HUES6 (cell line): ENCODE results near the gene MIEN1.
A peak's percentile ranks its signal among the peaks of the same experiment; 100 is the strongest.

Experiments used
- H3K27ac ChIP-seq: 2 replicates; pipeline ENCODE4 v1.7.0; 2013; ENCODE audit warnings: low read depth, mild to moderate bottlenecking, low read length, inconsistent platforms
- H3K27me3 ChIP-seq: 2 replicates; pipeline ENCODE4 v1.6.1; 2013; ENCODE audit warnings: low read length; ENCODE audit not compliant: control insufficient read depth, insufficient read depth
- H3K36me3 ChIP-seq: 2 replicates; pipeline ENCODE4 v1.6.1; 2013; ENCODE audit warnings: low read length; ENCODE audit not compliant: control insufficient read depth, insufficient read depth
- H3K4me1 ChIP-seq: 2 replicates; pipeline ENCODE4 v1.6.1; 2013; ENCODE audit warnings: low read length; ENCODE audit not compliant: control insufficient read depth, insufficient read depth
- H3K4me3 ChIP-seq: 2 replicates; pipeline ENCODE4 v1.5.1; 2013; ENCODE audit warnings: low read depth, low read length
- H3K9ac ChIP-seq: one replicate; pipeline ENCODE4 v1.6.1; 2013; ENCODE audit warnings: mild to moderate bottlenecking, low read length
- H3K9me3 ChIP-seq: 2 replicates; pipeline ENCODE4 v1.6.1; 2013; ENCODE audit warnings: low read depth, low read length; ENCODE audit not compliant: control insufficient read depth, insufficient read depth

Gene MIEN1

GRCh38 chr17:39709998-39710964 is 20.1 kb downstream of the MIEN1 start:
- Histone ChIP-seq H3K4me3 (no peak overlapping the region), H3K27me3 (no peaks in the 10 kb centered on the region), H3K9me3 (no peaks in the 10 kb centered on the region), H3K27ac (no peak overlapping the region), H3K36me3 (peaks cover 87% of the 10 kb centered on the region), H3K9ac (no peak overlapping the region), H3K4me1 (peaks cover 8% of the 10 kb centered on the region)

DNA sequence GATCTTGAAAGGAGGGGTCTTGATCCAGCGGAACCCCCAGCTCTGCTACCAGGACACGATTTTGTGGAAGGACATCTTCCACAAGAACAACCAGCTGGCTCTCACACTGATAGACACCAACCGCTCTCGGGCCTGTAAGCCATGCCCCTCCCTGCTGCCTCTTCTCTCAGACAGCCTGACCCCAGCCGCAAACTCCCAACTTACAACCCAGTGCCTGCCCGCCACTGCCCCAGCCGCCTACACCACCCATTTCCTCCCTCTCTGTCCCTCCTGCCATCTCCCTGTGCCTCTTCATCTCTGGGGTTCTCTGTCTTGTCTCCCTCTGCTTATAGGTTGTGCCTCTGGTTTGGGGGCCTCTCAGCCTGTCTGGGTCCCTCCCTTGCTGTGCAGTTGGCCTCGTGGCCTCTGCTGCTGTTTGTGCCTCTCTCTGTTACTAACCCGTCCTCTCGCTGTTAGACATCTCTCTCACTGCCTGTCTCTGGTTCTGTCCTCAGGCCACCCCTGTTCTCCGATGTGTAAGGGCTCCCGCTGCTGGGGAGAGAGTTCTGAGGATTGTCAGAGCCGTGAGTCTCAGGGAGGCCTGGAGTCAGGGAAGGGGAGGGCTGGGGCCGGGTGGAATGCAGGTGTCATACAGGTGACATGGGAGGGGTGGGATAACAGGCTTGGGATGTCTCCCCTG is 20.9 kb downstream of the MIEN1 start:
- Histone ChIP-seq H3K9me3 (no peaks in the 10 kb centered on the region), H3K36me3 (peaks cover 83% of the 10 kb centered on the region), H3K9ac (no peak overlapping the region), H3K27me3 (no peaks in the 10 kb centered on the region), H3K4me1 (peaks cover 16% of the 10 kb centered on the region), H3K27ac (no peak overlapping the region), H3K4me3 (no peak overlapping the region)

DNA sequence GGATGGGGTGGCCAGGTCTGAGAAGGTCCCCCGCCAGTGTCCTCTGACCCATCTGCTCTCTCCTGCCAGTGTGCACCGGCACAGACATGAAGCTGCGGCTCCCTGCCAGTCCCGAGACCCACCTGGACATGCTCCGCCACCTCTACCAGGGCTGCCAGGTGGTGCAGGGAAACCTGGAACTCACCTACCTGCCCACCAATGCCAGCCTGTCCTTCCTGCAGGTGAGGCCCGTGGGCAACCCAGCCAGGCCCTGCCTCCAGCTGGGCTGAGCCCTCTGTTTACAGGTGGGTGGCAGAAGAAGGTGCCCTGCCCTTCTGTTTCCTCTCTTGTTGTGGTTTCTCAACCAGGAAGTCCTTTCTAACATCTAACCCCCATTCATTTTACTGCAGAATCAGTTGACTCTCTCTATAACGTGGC is 23.4 kb downstream of the MIEN1 start:
- Histone ChIP-seq H3K4me3 (no peak overlapping the region), H3K9ac (no peak overlapping the region), H3K9me3 (no peaks in the 10 kb centered on the region), H3K27me3 (no peaks in the 10 kb centered on the region), H3K27ac (no peak overlapping the region), H3K36me3 (peaks cover 71% of the 10 kb centered on the region), H3K4me1 (peaks cover 41% of the 10 kb centered on the region)

GRCh38 chr17:39706383-39706782 is 23.9 kb downstream of the MIEN1 start:
- no peaks in the 10 kb centered on the region for H3K9me3 ChIP-seq
- H3K4me3 ChIP-seq: no peak overlapping the region
- no peak overlapping the region for H3K9ac ChIP-seq
- H3K27me3 ChIP-seq: no peaks in the 10 kb centered on the region
- peaks cover 46% of the 10 kb centered on the region for H3K4me1 ChIP-seq
- peaks cover 66% of the 10 kb centered on the region for H3K36me3 ChIP-seq
- H3K27ac ChIP-seq: no peak overlapping the region; the same call in 1 of the 2 replicates

- Histone ChIP-seq H3K27ac (peak overlapping the region; percentile 29), H3K4me3 (0 out of 2 replicates have a peak overlapping the region, but pooled peaks have one; percentile 7), H3K4me1 (peaks cover 51% of the 10 kb centered on the region), H3K36me3 (peaks cover 61% of the 10 kb centered on the region), H3K27me3 (no peaks in the 10 kb centered on the region), H3K9ac (no peak overlapping the region), H3K9me3 (no peaks in the 10 kb centered on the region)
Observed at GRCh38 chr17:39705786-39706348, 24.5 kb downstream of the MIEN1 start.

DNA sequence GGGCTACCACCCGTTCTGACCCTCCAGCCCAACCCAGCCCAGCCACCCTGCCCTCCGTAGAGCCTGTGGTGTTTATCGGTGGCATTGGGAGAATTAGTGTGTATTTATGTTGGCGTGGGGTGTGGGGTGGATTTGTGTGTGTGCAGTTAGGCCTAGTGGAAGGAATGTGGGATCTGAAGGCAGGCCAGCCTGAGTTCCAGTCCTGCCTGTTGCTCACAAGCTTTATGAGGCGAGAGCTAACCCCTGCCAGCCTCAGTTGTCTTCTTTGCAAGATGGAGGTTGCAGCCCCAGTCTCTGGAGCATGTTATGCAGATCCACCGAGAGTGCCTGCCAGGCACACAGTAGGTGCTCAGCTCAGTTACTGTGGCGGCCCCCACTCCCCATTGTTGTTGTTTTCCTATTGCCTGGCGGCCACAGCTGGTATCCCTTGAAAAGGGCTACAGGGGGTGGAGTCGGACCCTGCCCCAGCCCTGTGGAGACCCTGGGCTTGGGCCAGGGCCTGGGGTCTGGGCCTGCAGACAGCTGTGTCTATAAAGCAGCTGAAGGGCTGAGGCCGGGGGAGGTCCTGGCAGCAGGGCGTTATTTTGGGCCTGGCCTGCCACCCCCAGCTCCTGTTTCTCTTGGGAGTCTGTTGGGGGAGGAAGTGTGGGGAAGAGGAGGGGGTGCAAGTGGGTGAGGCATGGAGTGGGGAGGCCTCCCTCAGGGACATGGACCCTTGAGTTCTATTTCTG is 25.3 kb downstream of the MIEN1 start:
- peaks cover 52% of the 10 kb centered on the region for H3K36me3 ChIP-seq
- H3K9ac ChIP-seq: no peak overlapping the region
- H3K27ac ChIP-seq: peak overlapping the region; percentile 29
- H3K4me3 ChIP-seq: no peak overlapping the region
- H3K9me3 ChIP-seq: no peaks in the 10 kb centered on the region
- H3K4me1 ChIP-seq: peaks cover 51% of the 10 kb centered on the region
- no peaks in the 10 kb centered on the region for H3K27me3 ChIP-seq

- Histone ChIP-seq H3K27ac (no peak overlapping the region), H3K27me3 (no peaks in the 10 kb centered on the region)
Observed at GRCh38 chr17:39703913-39704312, 26.4 kb downstream of the MIEN1 start.

GRCh38 chr17:39702901-39703893 is 27.1 kb downstream of the MIEN1 start:
- Histone ChIP-seq H3K4me1 (peaks cover 56% of the 10 kb centered on the region), H3K36me3 (peaks cover 34% of the 10 kb centered on the region), H3K27ac (no peak overlapping the region), H3K9me3 (no peaks in the 10 kb centered on the region), H3K27me3 (no peaks in the 10 kb centered on the region), H3K4me3 (no peak overlapping the region), H3K9ac (no peak overlapping the region)

More at GRCh38 chr17:39703913-39704312, 26.4 kb downstream of the MIEN1 start:
- Histone ChIP-seq H3K4me3 (no peak overlapping the region), H3K9ac (no peak overlapping the region), H3K9me3 (no peaks in the 10 kb centered on the region), H3K36me3 (peaks cover 41% of the 10 kb centered on the region), H3K4me1 (peaks cover 56% of the 10 kb centered on the region)

DNA sequence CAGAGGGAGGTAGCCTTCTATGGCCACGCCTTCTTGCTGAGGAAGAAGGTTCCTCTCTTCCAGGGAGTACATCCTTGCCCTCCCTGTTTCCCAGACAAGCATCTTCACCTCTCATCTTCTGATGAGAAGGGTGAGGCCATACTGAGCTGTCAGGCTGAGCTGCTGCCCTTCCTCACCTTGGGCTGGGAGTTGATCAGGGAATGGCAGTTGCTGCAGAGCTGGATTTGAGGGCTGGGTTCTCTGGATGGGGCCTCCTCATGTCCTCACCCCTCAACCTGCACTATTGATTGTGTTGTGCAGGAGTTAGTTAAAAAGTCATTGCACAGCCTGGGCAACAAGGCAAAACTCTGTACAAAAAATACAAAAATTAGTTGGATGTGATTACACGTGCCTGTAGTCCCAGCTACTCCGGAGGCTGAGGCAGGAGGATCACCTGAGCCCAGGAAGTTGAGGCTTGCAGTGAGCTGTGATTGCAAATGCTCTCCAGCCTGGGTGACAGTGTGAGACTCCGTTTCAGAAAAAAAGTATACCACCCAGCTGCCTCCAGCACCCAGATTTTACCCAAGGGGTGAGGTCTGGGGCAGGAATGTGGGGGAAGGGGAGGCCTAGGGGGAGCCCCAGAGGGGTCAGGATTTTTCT is 28.4 kb downstream of the MIEN1 start:
- H3K4me1 ChIP-seq: peaks cover 56% of the 10 kb centered on the region
- no peak overlapping the region for H3K27ac ChIP-seq

More for the DNA sequence above, 28.4 kb downstream of the MIEN1 start:
- Histone ChIP-seq H3K9me3 (no peaks in the 10 kb centered on the region), H3K36me3 (peaks cover 22% of the 10 kb centered on the region), H3K9ac (no peak overlapping the region), H3K4me3 (peak overlapping the region; percentile 84), H3K27me3 (no peaks in the 10 kb centered on the region)
